ENCODE measurements around the gene IFNA10.
"Not testable (repeated sequence)": the region's sequence is repeated elsewhere in the genome, so short reads cannot be mapped to it uniquely, and the experiment has no call there.

Gene IFNA10

GRCh38 chr9:21187487-21187886 is 19.5 kb downstream of the IFNA10 start, which contains the start of gene IFNA4:
IFNA4 (minus strand) TSS chr9:21187587; CDS start chr9:21187531, 56 bp downstream.
- DNase-seq, result not testable (repeated sequence)

GRCh38 chr9:21182810-21183736 is 23.9 kb downstream of the IFNA10 start:
- not testable (repeated sequence) for DNase-seq

- no peak for DNase-seq
Observed at GRCh38 chr9:21174671-21175070, 32.3 kb downstream of the IFNA10 start.

GRCh38 chr9:21172156-21172555 is 34.8 kb downstream of the IFNA10 start:
- DNase-seq, result no peak

- no peak for DNase-seq
Observed at GRCh38 chr9:21171351-21171750, 35.6 kb downstream of the IFNA10 start.

- DNase-seq, result not testable (repeated sequence)
Observed at GRCh38 chr9:21166560-21166959, 40.4 kb downstream of the IFNA10 start, which contains the start of gene IFNA21. IFNA21 (minus strand) TSS chr9:21166660; CDS start chr9:21166612, 48 bp downstream.

GRCh38 chr9:21165516-21165915 is 41.4 kb downstream of the IFNA10 start:
- no peak for DNase-seq

- no peak for DNase-seq
Observed at GRCh38 chr9:21160178-21160577, 46.8 kb downstream of the IFNA10 start.

All from NCI-H187 treated with DMSO at 0.1 percent for 48 hours (cell line).